CD14-positive monocyte (primary cell): ENCODE data around the gene MACROD1. TPM values are rescaled to one million over a fixed set of nuclear protein-coding genes. Genes with fewer than 3 reads are reported as not detected.
A peak's percentile ranks its signal among the peaks of the same experiment; 100 is the strongest.

ENCODE experiments used
- DNase-seq, 3 donors: peaks; one replicate each; pipeline ENCODE4 v3.0.0-alpha.2; 2011 to 2022
- H2AFZ ChIP-seq: 2 replicates; pipeline ENCODE4 v1.6.0; 2012; ENCODE audit warnings: mild to moderate bottlenecking, low read depth, low read length, inconsistent platforms; ENCODE audit not compliant: insufficient read depth, poor library complexity, severe bottlenecking
- H3K27ac ChIP-seq, 2 donors: 1 replicate in 1 of 2; 2 replicates in 1 of 2; pipeline ENCODE4 v1.5.1; 2012 to 2013; ENCODE audit warnings: low read length in 2 of 2, control low read depth in 1 of 2, inconsistent platforms in 1 of 2, low read depth in 1 of 2, mild to moderate bottlenecking in 1 of 2
- H3K27me3 ChIP-seq, 2 donors: one replicate each; pipeline versions ENCODE4 v1.6.0 to v1.6.1; 2011 to 2013; ENCODE audit warnings: low read length in 2 of 2; ENCODE audit not compliant: control insufficient read depth in 2 of 2, insufficient read depth in 2 of 2
- H3K36me3 ChIP-seq, 2 donors: replicated peaks in 1 of 2; 1 replicate in 1 of 2; 2 replicates in 1 of 2; pipeline versions ENCODE4 v1.5.1 to v1.6.1; 2012 to 2013; ENCODE audit warnings: low read length in 2 of 2, control low read depth in 1 of 2, inconsistent platforms in 1 of 2, mild to moderate bottlenecking in 1 of 2; ENCODE audit not compliant: insufficient read depth in 2 of 2, control insufficient read depth in 1 of 2
- H3K4me1 ChIP-seq, 2 donors: 1 replicate in 1 of 2; 2 replicates in 1 of 2; pipeline versions ENCODE4 v1.5.1 to v1.6.1; 2012 to 2013; ENCODE audit warnings: low read length in 2 of 2, control low read depth in 1 of 2, inconsistent platforms in 1 of 2, mild to moderate bottlenecking in 1 of 2, moderate library complexity in 1 of 2; ENCODE audit not compliant: insufficient read depth in 2 of 2, control insufficient read depth in 1 of 2
- H3K4me2 ChIP-seq: replicated peaks from 2 replicates; pipeline ENCODE3; 2012; ENCODE audit warnings: low read length, moderate library complexity, mild to moderate bottlenecking; ENCODE audit not compliant: poor library complexity, severe bottlenecking; ENCODE audit errors: extremely low read depth
- H3K4me3 ChIP-seq, 3 experiments: fragments of 200-600 bp in 1 of 3; sonication (generic) in 1 of 3; replicated peaks in 1 of 3; 1 replicate in 2 of 3; 2 replicates in 1 of 3; pipeline ENCODE4 v1.5.1; 2011 to 2013; ENCODE audit warnings: low read length in 3 of 3, mild to moderate bottlenecking in 3 of 3, control low read depth in 2 of 3, low read depth in 2 of 3, inconsistent platforms in 1 of 3, moderate library complexity in 1 of 3
- H3K79me2 ChIP-seq: 2 replicates; pipeline ENCODE4 v1.6.0; 2012; ENCODE audit warnings: mild to moderate bottlenecking, control low read depth, inconsistent platforms, low read length, moderate library complexity; ENCODE audit not compliant: insufficient read depth
- H3K9ac ChIP-seq: 2 replicates; pipeline ENCODE4 v1.6.0; 2017; ENCODE audit warnings: low read length, mild to moderate bottlenecking; ENCODE audit not compliant: insufficient read depth, poor library complexity, severe bottlenecking
- H3K9me3 ChIP-seq, 2 donors: replicated peaks in 1 of 2; 1 replicate in 1 of 2; 2 replicates in 1 of 2; pipeline versions ENCODE4 v1.5.1 to v1.6.1; 2012 to 2013; ENCODE audit warnings: low read length in 2 of 2, control low read depth in 1 of 2; ENCODE audit not compliant: control insufficient read depth in 1 of 2, insufficient read depth in 1 of 2
- H4K20me1 ChIP-seq: 2 replicates; pipeline ENCODE4 v1.6.0; 2012; ENCODE audit warnings: mild to moderate bottlenecking, low read length, control low read depth, moderate library complexity; ENCODE audit not compliant: insufficient read depth
- H3K27ac Mint-ChIP-seq, 7 donors: one replicate each; pipeline ENCODE4 v1.8.0; 2020; ENCODE audit warnings: mild to moderate bottlenecking in 7 of 7, mixed read lengths in 7 of 7, moderate library complexity in 6 of 7, inconsistent platforms in 2 of 7
- H3K27me3 Mint-ChIP-seq, 3 donors: one replicate each; pipeline ENCODE4 v1.8.0; 2021 to 2022; ENCODE audit warnings: low read depth in 3 of 3, mild to moderate bottlenecking in 3 of 3, mixed read lengths in 3 of 3, moderate library complexity in 3 of 3, inconsistent platforms in 1 of 3
- H3K36me3 Mint-ChIP-seq, 2 donors: one replicate each; pipeline ENCODE4 v1.8.0; 2020; ENCODE audit warnings: mixed read lengths in 2 of 2, inconsistent platforms in 1 of 2, mild to moderate bottlenecking in 1 of 2
- H3K4me1 Mint-ChIP-seq: one replicate; pipeline ENCODE4 v1.8.0; 2020; ENCODE audit warnings: mild to moderate bottlenecking, mixed read lengths
- H3K4me3 Mint-ChIP-seq, 2 donors: one replicate each; pipeline ENCODE4 v1.8.0; 2020; ENCODE audit warnings: mild to moderate bottlenecking in 2 of 2, mixed read lengths in 2 of 2, moderate library complexity in 1 of 2
- H3K9me3 Mint-ChIP-seq, 7 donors: one replicate each; pipeline ENCODE4 v1.8.0; 2020 to 2022; ENCODE audit warnings: mixed read lengths in 7 of 7, mild to moderate bottlenecking in 6 of 7, moderate library complexity in 6 of 7, inconsistent platforms in 2 of 7
- CTCF ChIP-seq: fragments of 200-600 bp; IDR thresholded peaks from one replicate; pipeline ENCODE4 v1.8.0; 2022; ENCODE audit warnings: antibody characterized with exemption, mild to moderate bottlenecking
- WGBS: methylation state at CpG from one replicate; pipeline ENCODE4 v1.1.5; 2013; ENCODE audit warnings: missing lambda C conversion rate; ENCODE audit not compliant: insufficient coverage; 5-methylcytosine and 5-hydroxymethylcytosine counted together
- intact Hi-C, 2 donors: fragments of 100-400 bp; cut with micrococcal nuclease; formaldehyde crosslinking; loops; one replicate each; pipeline versions ENCODE4 v1.15.0 to v1.15.1; 2023
- polyA plus RNA-seq, 3 donors: library from polyadenylated mRNA; depleted of rRNA in 1 of 3; unstranded in 2 of 3; stranded (reverse) in 1 of 3; fragments of 300-500 nt in 2 of 3; fragments of >200 nt in 1 of 3; fragmentation: Illumina TruSeq in 2 of 3; gene quantifications; 1 replicate in 2 of 3; 2 replicates in 1 of 3; pipeline ENCODE4 v1.2.3, GENCODE V29; 2012 to 2021

MACROD1 gene
- polyA plus RNA-seq, 3 donors = 1.5 to 2.4 (median 2.2) TPM

DNA sequence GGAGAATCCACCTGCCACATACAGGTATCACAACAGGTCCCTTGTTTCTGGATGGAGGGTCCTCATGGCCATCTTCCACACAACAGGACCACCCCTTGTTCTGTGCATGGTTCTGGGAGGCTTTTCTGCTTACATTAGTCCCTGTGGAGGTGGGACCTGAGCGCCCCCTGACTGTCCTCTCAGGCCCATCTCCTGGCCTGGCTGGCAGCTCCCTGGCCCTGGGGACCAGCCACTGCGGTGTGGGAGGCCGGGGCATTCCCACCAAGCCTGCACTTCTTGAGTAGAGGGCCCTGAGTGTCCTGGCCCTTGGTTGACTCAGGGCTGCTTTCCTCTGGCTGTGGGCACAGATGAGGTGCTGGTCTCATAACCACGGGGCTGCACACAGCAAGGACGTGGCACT, 186.5 kb downstream of the MACROD1 start:
- Histone ChIP-seq H3K9ac (no peak overlapping the region), H2AFZ (no peak overlapping the region), H3K79me2 (peaks cover 53% of the 10 kb centered on the region), H3K4me3 (no peak overlapping the region), H3K4me2 (no peak overlapping the region), H3K36me3 (peaks cover 3 to 16% of the 10 kb centered on the region in 2 donors), H3K27me3 (no peaks in the 10 kb centered on the region), H4K20me1 (peaks cover 15% of the 10 kb centered on the region), H3K4me1 (peaks cover 33 to 36% of the 10 kb centered on the region in 2 donors), H3K27ac (no peak overlapping the region), H3K9me3 (no peaks in the 10 kb centered on the region)
- intact Hi-C loops = no loop called here
- peaks cover 44% of the 10 kb centered on the region for H3K4me1 Mint-ChIP-seq
- no peak overlapping the region for H3K4me3 Mint-ChIP-seq
- peak overlapping the region in 1 of 7 donors; percentile 58 for H3K27ac Mint-ChIP-seq
- peaks cover 19 to 30% of the 10 kb centered on the region in 2 donors for H3K36me3 Mint-ChIP-seq
- WGBS = 95% methylated on average over 3 of the region's 5 CpGs
- TF ChIP-seq CTCF = no peak
- DNase-seq = no peak
- peaks cover 0 to 2% (median 0%) of the 10 kb centered on the region in 3 donors for H3K27me3 Mint-ChIP-seq
- no peaks in the 10 kb centered on the region for H3K9me3 Mint-ChIP-seq

DNA sequence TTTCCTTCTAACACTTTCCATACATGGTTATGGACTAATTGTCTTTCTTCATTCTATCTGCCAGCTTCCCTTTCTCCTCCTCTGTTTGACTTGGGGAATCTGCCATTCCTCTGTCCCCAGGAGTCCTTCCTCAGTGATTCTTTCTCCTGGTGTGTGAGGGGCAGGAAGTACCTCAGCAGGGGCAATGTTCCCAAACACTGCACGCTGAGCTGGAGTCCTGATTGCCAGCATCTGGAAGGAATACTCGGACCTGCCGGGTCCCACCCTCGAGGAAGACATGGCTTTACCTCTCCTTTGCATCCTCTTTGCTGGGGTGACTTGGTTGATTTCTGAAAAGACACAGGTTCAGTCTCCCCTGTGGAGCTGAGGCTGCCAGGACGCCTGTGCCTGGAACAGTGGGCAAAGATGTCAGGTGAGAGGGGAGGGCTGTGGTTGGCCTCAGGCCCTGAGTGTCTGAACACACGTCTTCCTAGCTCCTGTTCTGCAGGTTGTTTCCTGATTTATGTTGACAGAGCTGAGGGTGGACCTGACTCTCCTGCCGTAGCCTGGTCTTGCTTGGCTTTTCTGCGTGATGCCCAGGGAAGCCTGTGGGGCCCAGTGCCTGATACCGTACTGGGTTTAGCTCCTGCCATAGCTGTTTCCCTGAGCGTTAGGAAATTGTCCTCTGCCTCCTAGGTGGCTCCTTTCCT, 187.2 kb downstream of the MACROD1 start:
- peaks cover 15% of the 10 kb centered on the region for H4K20me1 ChIP-seq
- H3K36me3 Mint-ChIP-seq = peaks cover 18 to 30% of the 10 kb centered on the region in 2 donors
- H3K27ac Mint-ChIP-seq = peak overlapping the region in 4 of 7 donors; percentile 47 to 76 (median 59)
- H3K27me3 ChIP-seq = no peaks in the 10 kb centered on the region
- no peak overlapping the region for H3K9ac ChIP-seq
- H3K4me3 Mint-ChIP-seq = no peak overlapping the region
- WGBS = 92% methylated on average over 9 of the region's 10 CpGs
- peaks cover 54% of the 10 kb centered on the region for H3K79me2 ChIP-seq
- H3K9me3 Mint-ChIP-seq = no peaks in the 10 kb centered on the region
- H2AFZ ChIP-seq = no peak overlapping the region
- H3K27me3 Mint-ChIP-seq = peaks cover 0 to 2% (median 0%) of the 10 kb centered on the region in 3 donors
- peaks cover 47% of the 10 kb centered on the region for H3K4me1 Mint-ChIP-seq
- intact Hi-C loops = no loop called here
- H3K27ac ChIP-seq = no peak overlapping the region
- H3K4me3 ChIP-seq = no peak overlapping the region
- DNase-seq = peak in 1 of 3 donors; percentile 1
- TF ChIP-seq CTCF = no peak
- H3K4me1 ChIP-seq = peaks cover 36 to 39% of the 10 kb centered on the region in 2 donors
- H3K9me3 ChIP-seq = no peaks in the 10 kb centered on the region
- H3K36me3 ChIP-seq = peaks cover 3 to 16% of the 10 kb centered on the region in 2 donors
- no peak overlapping the region for H3K4me2 ChIP-seq
